NCI-H510A treated with DMSO at 0.1 percent for 48 hours (cell line): Measurements from ENCODE around the gene LRRC46.

Experiments used
- DNase-seq: peaks from one replicate; lab custom pipeline; 2025; lab: John Stamatoyannopoulos, UW

LRRC46 gene, protein sequence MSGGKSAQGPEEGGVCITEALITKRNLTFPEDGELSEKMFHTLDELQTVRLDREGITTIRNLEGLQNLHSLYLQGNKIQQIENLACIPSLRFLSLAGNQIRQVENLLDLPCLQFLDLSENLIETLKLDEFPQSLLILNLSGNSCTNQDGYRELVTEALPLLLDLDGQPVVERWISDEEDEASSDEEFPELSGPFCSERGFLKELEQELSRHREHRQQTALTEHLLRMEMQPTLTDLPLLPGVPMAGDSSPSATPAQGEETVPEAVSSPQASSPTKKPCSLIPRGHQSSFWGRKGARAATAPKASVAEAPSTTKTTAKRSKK

DNA sequence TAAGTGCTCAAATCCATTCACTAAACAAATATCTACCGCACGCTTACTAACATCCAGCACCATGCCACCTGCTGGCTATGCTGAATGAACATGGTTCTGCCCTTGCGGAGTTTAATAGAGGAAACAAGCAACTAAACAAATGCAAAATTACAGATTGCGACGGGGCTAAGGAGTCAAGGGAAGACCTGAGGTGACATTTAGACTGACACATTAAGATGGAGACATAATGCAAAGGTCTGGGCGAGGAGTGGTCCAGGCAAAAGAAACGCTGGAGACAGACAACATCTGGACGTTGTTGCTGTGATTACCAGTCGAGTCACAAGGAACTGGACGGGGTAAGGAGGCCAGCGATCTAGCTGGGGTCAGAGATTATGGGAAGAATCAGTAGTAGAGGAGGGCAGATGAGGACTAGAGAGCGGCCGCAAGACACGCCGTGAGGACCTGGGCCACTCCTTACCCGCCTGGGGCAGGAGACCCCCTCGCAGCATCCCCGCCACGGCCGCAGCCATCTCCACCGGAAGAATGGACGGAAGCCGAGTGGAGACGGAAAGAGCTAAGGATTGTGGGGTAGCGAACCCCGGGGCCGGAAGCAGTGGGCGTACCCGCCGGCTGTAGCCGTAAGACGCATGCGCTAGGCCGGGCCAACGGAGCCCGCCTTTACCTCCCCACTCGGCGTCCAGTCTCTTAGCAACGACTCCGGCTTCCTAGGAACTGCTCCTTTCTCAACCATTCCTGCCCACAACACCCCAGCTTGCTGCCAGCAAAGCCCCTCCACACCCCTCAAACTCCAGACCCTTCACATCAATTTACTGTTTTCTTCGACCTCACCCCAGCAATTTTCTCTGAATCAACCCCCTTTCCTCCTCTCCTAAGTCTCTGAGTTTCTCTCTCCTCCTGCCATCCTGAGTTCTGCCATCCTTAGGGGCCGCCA is at the start of gene LRRC46, which contains the start of gene MRPL10:
TSS of gene LRRC46 (plus strand) at position 668 of the 931 bp plus-strand sequence. CDS start 320 bp downstream, outside the sequence.
TSS of gene MRPL10 (minus strand) at position 539 of the 931 bp plus-strand sequence. CDS start at position 509, 30 bp downstream.
- peak; percentile 99 for DNase-seq

DNA sequence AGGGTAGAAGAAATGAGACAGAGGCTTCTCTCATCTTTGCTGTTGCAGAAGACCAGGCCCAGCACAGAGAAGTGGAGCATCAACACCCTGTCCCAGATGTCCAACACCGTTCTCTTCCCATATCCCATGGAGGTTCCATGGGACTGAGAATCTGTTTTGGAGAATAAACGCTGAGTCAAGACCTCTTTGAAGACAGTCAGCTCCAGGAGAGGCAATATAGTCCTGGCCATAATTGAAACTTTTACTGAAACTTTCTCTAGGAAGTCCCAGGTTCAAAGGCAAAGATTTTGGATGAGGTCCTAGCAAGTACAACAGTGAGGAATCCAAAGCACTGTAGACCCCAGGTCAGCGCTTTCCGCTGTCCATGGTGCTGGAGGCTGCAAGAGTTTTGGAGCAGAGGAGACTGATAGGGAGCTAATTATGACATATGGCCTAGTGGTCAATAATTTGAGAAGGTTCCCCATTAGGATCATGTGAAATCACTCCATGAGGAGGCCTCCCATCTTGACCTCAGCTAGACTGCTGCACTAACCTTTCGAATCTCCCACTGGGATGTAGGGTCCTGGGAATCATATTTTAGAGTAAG is 45.8 kb upstream of the LRRC46 start:
- no peak for DNase-seq

DNA sequence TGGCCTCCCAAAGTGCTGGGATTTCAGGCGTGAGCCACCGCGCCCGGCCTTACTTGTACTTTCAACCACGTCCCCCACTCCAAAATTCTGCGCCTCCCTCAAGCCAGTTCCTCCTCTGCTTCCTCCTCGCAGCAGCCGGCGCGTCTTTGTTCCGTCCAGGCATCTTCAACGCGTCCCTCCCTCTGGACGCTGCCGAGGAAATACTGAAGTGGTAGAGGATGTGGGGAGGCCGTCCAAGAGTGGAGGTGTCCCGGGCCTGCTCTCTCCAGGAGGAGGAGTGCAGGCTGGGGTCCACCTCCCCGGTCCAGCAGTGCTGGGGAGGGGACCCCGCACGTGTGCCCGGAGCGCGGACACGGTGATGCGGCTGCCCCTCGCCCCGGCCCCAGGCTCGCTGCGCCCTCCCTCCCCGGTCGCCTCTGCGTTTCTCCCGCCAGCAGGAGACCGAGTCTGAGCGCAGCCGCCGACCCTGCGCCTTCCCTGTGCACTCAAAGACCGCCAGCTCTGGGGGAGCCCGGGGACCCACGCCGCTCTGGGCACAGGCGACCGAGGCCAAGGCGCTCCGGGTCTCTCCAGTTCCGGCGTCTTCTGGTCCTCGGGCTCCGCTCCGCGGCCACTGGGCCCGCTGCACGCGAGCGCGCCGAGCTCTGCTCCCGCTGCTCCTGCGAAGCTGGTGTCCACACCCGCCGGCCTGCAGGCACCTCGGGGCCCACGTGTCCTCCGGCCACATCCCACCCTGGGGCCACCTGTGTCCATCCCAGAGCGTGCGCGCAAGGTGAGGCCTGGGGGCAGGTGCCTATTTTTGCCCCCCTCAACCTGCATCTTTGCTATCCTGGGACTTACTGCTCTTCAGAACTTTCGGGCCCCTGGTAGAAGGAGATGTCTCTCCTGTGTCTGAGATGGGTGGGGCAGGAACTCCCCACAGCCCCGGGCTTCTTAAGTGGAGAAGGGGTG is 41.6 kb upstream of the LRRC46 start:
- DNase-seq: peak; percentile 83

DNA sequence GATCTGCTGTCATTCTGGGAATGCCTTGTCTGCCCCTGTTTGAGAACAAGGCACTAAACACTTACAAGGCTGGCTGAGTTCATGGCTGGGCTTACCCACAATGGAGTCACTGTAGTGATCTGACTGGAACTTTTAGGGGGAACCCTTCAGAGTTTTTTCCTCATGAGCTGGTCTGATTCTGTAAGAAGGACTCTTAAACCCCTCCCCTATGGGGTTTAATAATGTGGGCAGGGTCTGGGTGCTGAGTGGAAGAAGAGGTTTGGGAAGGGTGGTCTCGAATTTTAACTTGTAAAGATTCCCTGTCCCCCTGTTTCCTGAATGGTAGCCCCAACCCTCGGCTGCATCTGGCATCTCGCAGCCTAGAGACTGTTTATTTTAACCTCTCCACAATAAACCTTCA is 40.4 kb upstream of the LRRC46 start:
- no peak for DNase-seq

DNA sequence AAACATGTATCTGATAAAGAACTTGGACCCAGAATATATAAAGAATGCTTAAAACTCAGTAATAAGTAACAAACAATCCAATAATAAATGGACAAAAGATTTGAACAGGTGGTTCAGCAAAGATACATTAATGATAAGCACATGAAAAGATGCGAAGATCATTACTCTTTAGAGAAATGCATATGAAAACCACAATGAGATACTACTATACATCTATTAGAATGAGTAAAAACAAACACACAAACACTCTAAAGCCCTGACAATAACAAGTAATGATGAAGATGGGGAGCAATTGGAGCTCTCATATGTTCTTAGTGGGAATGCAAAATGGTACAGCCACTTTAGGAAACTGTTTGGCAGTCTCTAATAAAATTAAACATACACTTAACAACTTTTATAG is 39.0 kb upstream of the LRRC46 start:
- no peak for DNase-seq

DNA sequence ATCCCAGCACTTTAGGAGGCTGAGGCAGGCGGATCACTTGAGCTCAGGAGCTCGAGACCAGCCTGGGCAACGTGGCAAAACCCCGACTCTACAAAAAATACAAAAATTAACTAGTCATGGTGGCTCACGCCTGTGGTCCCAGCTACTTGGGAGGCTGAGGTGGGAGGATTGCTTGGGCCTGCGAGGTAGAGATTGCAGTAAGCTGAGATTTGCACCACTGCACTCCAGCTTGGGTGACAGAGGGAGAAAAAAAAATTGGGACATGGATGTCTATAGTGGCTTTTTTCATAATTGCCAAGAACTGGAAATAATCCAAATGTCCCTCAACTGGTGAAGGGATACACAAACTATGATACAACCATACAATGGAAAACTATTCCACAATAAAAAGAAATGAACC is 38.5 kb upstream of the LRRC46 start:
- no peak for DNase-seq

DNA sequence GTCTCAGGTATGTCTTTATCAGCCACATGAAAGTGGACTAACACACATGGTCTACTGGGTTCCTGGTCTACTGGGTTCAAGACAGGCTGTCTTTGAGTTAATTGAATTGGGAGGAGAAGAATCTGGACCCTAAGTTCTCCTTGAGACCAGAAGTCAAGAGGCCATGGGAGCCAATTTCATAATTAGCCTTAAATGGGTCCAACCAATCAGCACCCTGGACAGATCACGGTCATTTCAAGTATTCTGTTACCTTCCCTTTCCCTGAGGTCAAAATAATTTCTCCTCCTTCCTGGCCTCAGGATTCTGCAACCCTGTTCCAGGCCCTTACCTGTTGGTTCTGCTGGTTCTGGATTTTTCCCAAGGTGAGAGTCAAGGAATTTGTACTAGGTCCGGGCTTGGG is 33.7 kb upstream of the LRRC46 start:
- no peak for DNase-seq

DNA sequence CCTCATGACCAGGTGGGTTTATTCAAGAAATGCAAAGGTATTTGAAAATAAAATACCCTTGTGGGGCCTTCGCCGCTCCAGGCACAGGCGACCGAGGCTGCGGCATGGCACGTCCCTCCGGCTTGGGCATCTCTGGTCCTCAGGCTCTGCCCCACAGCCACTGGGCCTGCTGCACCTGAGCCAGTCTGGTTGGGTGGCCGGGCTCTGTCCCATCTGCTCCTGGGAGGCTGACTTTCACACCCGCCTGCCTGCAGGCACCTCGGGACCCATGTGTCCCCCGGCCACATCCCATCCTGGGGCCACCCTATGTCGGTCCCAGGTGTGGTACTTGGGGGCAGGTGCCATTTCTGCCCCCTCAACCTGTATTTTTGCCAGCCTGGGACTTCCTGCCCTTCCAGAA is 30.8 kb upstream of the LRRC46 start:
- DNase-seq: no peak

DNA sequence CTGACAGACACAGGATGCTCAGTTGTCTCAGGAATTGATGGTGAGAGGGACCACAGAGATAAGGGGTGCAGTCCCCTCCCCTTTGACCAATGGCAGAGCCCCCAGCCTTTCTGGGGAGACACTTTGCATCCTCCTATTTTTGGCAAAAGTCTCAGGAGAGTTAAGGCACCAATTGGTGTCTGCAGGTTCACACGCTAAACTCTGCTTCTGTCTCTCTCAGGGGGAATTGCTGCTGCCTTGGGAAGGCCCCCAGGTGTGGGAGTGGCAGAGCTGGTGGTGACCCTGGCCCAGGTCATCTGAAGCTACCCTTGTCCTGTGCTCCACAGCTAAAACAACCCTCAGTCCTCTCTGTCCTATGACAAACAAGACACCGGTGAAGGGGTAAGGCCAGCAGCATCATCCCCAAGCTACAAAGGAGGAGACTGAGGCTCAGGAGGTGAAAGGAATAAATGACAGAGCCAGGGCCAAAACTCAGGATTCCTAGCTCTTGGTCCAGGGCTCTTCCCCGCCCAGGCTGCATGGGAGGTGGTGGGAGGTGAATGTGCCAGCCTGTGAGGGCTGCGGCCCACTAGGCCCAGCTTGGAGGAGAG is 30.2 kb upstream of the LRRC46 start:
- no peak for DNase-seq

DNA sequence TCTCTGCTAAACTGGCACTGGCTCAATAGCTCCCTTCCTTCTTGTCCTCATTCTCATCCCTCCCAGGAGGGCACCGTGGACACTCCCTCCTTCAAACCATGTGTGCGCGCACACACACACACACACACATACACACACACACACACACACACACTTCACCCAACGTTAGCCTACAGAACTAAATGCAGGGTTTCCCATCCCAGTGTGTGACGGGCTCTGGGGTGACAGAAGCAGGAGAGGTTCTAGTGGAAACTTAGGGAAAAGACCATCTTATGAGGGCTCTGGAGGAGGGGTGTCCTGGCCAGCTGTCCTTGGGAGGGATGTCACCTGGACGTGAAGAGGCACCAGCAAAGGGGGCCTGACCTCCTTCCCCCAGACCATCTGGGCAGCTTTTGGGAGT is 29.6 kb upstream of the LRRC46 start:
- no peak for DNase-seq

DNA sequence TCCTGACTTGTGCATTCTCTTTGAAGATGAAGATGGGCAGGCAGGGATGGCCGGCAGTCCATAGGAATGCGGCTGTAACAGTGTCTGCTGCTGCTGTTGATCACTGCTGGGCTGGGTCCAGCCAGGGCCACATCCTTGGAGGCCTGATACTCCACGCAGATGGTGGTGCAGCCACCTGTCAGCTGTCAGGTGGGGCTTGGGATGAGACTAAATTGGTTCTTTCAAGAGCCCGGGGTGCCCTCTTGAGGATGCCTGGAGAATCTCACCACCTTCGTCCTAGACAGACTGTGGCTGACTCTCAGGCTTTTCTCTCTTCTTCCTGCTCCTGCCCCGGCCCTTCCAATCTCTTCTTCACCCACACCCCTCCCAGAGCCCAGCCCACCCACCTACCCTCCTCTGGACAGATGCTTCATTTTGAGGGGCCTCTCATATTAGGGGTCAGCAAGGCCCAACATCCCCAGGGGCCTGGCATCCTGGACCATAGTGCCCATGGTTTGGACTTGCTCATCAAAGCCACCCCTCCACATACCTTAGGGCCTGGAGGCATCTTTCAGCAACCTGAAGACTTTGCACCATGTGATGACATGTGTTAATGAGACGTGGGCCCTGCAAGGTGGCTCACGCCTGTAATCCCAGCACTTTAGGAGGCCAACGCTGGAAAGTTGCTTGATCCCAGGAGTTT is 29.0 kb upstream of the LRRC46 start:
- peak; percentile 89 for DNase-seq

DNA sequence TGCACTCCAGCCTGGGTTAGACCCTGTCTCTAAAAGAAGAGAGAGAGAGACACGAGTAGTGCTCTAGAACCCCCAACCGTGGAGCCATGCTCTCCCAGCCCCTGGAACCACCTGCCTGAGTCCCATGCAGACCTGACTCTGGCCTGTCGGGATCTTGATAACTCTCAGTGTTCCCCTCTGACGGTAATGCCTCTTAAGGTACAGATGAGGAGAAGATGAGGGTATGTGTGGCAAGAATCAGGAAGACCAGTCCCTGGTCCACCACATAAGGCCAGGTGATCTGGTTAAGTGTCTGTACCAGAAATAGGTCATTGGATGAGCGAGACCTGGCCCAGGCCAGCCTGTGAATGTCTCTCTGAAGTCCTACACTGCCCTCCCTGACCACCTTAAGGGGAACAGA is 28.3 kb upstream of the LRRC46 start:
- DNase-seq: no peak

DNA sequence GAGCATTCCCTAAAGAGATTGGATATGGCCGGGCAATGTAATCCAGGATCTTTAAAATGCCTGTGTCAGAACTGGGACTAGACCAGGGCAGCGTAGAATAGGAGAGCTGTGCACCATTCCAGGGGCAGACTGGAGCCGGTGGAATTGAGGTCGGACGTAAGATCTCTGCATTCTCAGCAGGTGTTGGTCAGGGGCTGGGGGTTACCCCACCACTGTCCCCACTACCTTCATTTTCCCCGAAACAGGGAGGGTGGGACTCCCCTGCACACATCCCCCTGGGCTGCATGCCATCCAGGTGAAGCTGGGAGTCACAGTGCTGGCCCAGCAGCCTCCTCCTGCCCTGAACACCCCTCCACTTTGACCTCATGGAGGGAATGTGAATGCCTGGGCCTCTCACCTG is 27.7 kb upstream of the LRRC46 start:
- DNase-seq: no peak

DNA sequence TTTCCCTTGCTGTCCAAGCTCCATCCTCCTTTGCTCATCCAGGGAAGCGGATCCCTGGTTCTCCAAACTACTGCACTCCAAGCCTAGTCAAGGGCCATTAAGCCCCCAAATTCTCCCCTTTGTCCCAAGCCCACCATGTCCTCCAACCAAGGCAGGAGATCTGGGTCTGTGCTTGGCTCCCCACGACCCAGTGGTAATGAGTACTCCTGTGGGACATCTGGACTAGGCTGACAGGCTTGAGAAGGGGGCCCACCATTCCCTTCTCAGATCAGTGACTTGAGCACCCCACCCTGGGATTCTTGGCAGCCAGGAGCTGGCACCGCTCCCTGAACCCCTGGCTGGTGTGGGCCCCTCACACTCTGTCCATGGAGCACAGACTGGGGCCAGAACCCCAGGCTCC is 27.0 kb upstream of the LRRC46 start:
- no peak for DNase-seq

DNA sequence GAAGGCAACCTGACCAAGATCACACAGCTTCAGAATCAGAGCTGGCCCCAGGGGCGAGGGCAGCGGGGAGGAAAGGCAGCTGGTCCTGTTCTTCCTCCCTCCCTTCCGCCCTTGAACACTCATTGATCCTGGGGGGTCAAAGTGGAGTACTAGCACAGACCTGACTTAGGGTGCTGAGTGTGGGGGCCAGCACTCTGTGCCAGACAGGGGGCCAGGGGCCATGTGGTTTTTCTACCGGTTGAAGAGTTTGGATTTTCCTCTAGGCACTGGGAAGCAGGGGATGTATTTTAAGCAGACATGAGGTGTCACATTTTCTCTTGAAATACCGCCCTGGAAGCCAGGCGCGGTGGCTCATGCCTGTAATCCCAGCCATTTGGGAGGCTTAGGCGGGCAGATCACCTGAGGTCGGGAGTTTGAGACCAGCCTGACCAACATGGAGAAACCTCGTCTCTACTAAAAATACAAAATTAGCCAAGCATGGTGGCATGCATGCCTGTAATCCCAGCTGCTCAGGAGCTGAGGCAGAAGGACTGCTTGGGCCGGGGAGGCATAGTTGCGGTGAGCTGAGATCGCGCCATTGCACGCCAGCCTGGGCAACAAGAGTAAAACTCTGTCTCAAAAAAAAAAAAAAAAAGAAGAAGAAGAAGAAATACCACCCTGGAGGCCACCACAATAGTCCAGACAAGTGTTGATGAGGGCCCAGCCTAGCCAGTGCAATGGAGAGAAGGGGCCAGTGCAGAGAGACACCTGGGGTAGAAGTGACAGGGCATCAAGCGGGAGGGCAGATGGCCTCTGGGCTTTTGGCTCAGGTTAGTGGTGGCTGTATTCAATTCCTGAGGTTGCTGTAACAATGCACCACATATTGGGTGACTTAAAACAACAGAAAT is 25.2 kb upstream of the LRRC46 start:
- no peak for DNase-seq

DNA sequence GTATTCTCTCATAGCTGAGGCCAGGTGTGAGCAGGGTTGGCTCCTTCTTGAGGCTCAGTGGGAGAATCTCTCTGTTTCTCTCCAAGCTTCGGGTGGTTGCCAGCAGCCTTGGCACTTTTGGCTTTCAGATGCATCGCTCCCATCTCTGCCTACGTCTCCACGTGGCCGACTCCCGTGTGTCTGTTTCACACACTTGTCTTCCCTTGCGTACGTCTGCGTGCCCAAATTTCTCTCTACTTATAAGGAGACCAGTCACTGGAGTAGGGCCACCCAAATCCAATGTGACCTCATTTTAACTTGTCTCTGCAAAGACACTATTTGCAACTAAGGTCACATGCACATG is 24.6 kb upstream of the LRRC46 start:
- DNase-seq: no peak

DNA sequence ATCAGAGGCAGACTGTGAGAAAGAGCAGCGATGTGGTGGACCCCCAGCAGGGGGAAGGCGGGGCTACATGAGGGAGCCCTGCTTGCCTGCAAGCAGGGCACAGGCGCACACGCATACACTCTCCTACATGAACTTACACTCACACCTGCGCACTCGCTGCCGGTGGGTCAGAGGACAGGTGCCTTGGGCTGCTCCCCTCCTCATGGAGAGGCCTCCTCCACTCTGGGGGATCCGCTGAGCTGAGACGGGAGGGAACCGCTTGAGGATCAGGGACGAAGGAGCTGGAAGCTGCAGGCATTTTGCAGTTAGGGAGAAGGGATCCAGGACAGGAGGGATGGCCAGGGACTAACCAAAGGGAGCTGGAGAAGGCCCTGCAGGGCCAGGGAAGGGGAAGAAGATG is 24.0 kb upstream of the LRRC46 start:
- DNase-seq: no peak

DNA sequence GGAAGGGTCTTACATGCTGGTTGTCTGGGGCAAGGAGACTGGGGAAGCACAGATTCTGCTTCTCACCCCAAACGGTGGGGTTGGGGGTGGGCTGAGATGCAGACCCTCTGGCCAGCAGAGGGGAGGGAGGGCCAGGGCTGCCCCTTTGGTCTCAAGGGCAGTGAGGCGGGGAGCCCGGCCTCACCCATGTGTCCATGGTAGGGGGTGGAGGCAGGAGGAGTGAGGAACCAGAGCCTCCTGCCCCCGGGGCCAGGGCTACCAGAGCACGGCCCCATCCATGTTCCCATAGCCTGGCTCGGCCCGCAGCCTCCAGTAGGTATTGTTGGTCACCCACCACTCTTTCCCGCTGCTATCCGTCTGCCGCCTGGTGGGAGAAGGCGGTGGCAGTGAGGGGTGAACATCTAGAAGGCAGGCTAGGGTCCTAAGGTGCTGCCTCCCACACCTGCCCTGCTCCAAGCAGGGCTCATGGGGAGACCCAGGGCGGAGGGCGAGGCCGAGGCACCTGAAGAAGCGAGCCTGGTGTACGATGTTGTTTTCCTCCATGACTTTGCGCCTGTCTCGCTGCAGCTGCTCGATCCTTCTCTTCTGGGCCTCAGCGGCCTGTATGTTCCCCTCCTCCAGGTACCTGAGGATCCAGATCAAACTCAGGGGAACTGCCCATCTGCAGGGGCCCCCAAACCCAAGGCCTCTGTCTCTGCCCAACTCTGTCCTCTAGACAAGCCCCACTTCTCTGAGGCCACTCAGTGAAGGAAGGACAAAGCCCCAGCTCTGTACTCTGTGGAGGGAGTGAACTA is 23.2 kb upstream of the LRRC46 start:
- no peak for DNase-seq
